GM12873 (cell line): ENCODE data around the gene LRRC4C.

Source experiments
- TF ChIP-seq, protein P1 (sequence below): IDR thresholded peaks from 2 replicates; pipeline ENCODE4 v1.5.1; 2012; ENCODE audit warnings: low read depth, mild to moderate bottlenecking, moderate library complexity, low read length, control low read depth; ENCODE audit not compliant: insufficient read depth; ENCODE audit errors: missing control alignments

The LRRC4C gene

DNA sequence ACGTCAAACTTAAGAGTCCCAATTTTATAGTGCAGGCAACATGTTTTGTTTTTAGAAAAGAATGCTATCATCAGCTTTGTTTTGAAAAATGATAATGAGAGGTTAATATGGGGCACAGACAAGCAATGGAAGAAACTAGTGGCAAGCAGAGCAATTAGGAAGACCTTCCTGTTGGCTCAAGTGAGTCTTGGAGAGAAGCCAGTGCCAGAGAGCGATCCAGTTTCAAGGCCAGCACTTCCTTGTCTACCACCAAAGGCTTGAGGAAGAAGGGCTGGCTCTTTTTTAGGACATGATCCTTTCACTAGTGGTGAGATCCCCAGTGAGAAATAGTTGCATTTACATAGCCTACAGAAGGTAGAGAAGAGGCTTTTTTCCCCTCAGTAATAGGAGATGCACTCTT lies 1340.7 kb downstream of the LRRC4C start:
- TF ChIP-seq, protein P1, sequence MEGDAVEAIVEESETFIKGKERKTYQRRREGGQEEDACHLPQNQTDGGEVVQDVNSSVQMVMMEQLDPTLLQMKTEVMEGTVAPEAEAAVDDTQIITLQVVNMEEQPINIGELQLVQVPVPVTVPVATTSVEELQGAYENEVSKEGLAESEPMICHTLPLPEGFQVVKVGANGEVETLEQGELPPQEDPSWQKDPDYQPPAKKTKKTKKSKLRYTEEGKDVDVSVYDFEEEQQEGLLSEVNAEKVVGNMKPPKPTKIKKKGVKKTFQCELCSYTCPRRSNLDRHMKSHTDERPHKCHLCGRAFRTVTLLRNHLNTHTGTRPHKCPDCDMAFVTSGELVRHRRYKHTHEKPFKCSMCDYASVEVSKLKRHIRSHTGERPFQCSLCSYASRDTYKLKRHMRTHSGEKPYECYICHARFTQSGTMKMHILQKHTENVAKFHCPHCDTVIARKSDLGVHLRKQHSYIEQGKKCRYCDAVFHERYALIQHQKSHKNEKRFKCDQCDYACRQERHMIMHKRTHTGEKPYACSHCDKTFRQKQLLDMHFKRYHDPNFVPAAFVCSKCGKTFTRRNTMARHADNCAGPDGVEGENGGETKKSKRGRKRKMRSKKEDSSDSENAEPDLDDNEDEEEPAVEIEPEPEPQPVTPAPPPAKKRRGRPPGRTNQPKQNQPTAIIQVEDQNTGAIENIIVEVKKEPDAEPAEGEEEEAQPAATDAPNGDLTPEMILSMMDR = no peak

DNA sequence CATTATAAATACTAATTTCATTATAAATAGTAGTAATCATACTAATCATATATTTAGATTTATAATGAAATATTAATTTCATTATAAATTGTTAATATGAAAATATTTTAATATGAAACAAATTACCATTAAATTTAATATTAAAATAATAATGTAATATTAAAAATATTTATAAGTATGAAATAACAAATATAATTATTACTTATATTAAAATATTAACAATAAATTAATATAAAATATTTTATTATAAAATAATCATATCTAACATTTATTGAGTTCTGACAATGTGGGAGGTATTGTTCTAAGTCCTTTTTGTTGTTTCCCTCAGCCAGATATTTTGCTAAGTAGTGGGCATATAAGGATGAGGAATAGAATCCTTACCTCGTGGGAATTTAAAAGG lies 1341.4 kb downstream of the LRRC4C start:
- TF ChIP-seq, protein P1 = no peak

DNA sequence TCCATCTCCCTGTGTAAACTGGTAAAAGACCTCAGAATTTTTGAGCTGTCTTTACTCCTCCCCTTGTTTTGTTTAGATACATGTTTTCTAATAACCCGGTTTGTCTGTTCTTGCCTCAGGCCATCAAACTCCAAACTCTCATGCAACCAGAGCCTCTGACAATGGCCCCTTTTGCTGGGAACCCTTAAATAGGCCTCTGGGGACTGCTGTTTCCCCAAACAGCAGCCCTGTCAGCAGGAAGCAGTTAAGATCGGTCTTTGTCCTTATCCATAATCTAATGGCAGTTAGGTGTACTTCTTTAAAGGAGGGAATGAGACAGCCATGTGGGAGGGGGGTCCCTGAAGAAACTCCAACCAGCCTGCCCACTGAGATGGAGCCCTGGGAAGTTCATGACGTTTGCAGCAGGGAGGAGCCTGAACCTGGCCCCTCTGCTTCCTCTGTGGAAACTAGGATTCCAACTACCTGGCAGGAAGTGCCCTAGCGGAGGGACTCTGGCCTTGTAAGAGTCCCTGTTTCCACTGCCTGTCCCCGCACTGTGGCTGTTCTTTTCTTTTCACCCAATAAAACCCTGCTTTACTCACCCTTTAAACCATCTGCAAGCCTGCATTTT lies 1354.4 kb downstream of the LRRC4C start:
- TF ChIP-seq, protein P1 = no peak

DNA sequence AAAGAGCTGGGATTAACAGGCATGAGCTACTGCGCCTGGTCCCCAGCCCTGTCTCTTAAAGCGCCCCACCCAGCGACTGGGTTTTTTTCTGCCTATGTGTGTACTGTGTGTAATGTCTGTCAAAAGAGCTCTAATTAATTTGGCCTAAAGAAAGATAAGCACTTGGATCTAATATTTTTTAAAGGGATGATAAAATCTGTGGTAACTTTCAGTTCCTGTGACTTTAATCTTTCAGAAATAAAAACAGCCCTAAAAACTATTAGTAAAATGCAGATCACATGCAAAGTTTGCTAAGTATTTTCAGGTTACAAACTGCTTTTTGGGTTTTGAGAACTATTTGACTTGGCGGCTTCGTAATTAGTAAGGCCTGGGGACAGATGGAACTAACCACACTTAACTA lies 1358.7 kb downstream of the LRRC4C start:
- TF ChIP-seq, protein P1 = no peak

DNA sequence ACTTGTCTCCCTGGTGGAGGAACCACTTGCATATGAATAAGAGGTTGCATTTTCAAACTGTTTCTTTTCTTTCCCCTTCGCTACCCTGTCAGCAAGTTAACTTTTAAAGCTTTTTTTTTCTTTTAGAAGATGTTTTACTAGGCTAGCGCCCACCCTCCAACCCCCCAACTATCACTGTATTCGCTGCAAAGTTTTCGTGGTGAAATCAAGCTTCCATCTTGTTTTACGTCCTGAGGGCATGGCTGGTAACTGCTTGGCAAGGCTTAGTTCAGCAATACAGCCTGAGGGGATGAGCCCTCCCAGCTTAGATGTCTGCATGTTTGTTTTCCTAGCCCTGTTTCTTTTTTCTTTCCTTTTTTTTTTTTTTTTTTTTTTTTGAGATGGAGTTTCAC lies 1359.3 kb downstream of the LRRC4C start:
- TF ChIP-seq, protein P1 = no peak

DNA sequence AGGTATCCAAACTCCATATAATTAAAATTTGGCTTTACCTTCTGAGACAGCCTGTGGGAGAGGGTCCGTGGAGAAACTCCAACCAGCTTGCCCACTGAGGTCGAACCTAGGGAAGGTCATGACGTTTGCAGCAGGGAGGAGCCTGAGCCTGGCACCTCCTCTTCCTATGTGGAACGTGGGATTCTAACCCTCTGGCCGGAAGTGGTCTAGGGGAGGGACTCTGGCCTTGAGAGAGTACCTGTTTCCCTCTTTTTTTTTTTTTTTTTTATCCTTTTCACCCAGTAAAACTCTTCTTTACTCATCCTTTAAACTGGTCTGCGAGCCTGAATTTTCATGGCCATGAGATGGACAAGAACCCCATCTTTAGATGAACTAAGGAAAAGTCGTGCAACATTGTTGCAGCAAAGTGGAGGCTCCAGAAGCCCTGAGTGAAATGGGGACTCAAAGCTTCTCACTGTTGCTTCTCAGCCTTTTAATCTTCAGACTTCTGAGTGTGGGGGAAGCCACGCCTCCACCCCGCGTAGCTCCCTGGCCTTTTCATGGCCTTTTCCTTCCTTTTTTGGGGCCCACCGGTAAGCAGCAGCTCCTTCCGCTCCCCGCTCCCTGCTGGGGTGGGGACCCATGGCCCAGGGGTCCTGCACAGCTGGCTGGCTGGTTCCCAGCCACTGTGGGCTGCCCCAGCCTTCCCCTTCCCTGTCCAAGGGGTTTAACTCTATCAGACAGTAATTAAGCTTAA lies 1359.9 kb downstream of the LRRC4C start:
- TF ChIP-seq, protein P1 = no peak

DNA sequence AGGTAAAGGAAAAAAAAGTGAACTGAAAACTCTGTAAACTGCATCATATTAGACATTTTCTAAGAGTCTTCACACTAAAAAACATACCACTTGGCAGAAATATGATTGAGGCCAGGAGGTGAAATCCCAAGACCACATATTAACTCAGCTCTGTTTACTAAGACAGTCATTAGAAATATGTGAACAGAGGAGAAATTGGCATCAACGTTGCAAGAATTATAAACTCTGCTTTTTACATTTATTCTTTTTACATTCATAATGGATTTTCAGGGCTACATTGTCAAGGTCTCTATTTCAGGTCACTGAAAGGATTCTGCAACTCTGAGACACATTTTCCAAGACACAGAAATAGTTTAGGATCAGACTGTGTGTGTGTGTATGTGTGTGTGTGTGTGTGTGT lies 1364.0 kb downstream of the LRRC4C start:
- TF ChIP-seq, protein P1 = no peak
